ENCODE results near the gene DIAPH2. TPM values are rescaled to one million over a fixed set of nuclear protein-coding genes. Genes with fewer than 3 reads are reported as not detected.

DIAPH2 gene
- total and polyA plus RNA-seq, 2 donors from 2014 or later: 2.1 to 15.0 TPM

GRCh38 chrX:97429101-97429500 is 744.5 kb downstream of the DIAPH2 start:
- H3K27me3 ChIP-seq (ENCODE audit: control insufficient read depth, insufficient read depth, low read length): no peaks in the 10 kb centered on the region
- no peak for TF ChIP-seq CTCF (IDR thresholded peaks at IDR 0.05; ENCODE audit: borderline replicate concordance, extremely low read depth, insufficient read depth)
- H3K9me3 ChIP-seq (ENCODE audit: control insufficient read depth in 2 of 3, insufficient read depth in 1 of 3, low read length in 3 of 3): no peaks in the 10 kb centered on the region
- no peaks in the 10 kb centered on the region for H3K4me1 ChIP-seq (ENCODE audit: control insufficient read depth in 2 of 3, insufficient read depth in 2 of 3, low read depth in 1 of 3, low read length in 3 of 3)
- intact Hi-C loops (cut with DNase I): no loop called here
- H3K9ac ChIP-seq (ENCODE audit: low read length in 3 of 3): no peak overlapping the region
- no peak for DNase-seq
- no peak for FAIRE-seq
- H3K4me3 ChIP-seq (ENCODE audit: low read length in 3 of 3): no peak overlapping the region
- H3K36me3 ChIP-seq (ENCODE audit: control insufficient read depth in 2 of 3, insufficient read depth in 3 of 3, low read length in 3 of 3): no peaks in the 10 kb centered on the region
- no peak overlapping the region for H3K27ac ChIP-seq (ENCODE audit: low read depth in 2 of 2, low read length in 2 of 2)

- Histone ChIP-seq H3K36me3 (ENCODE audit: control insufficient read depth in 2 of 3, insufficient read depth in 3 of 3, low read length in 3 of 3) (no peaks in the 10 kb centered on the region), H3K4me1 (ENCODE audit: control insufficient read depth in 2 of 3, insufficient read depth in 2 of 3, low read depth in 1 of 3, low read length in 3 of 3) (no peaks in the 10 kb centered on the region), H3K9ac (ENCODE audit: low read length in 3 of 3) (no peak overlapping the region), H3K9me3 (ENCODE audit: control insufficient read depth in 2 of 3, insufficient read depth in 1 of 3, low read length in 3 of 3) (no peaks in the 10 kb centered on the region), H3K27ac (ENCODE audit: low read depth in 2 of 2, low read length in 2 of 2) (no peak overlapping the region), H3K27me3 (ENCODE audit: control insufficient read depth, insufficient read depth, low read length) (no peaks in the 10 kb centered on the region), H3K4me3 (ENCODE audit: low read length in 3 of 3) (no peak overlapping the region)
- DNase-seq (no peak), FAIRE-seq (no peak)
- TF ChIP-seq CTCF (IDR thresholded peaks at IDR 0.05; ENCODE audit: borderline replicate concordance, extremely low read depth, insufficient read depth): no peak
- intact Hi-C loops (cut with DNase I): no loop called here
Measured at GRCh38 chrX:97431281-97431680, 746.6 kb downstream of the DIAPH2 start.

GRCh38 chrX:97446298-97446882 is 761.7 kb downstream of the DIAPH2 start:
- Histone ChIP-seq H3K4me1 (ENCODE audit: control insufficient read depth in 2 of 3, insufficient read depth in 2 of 3, low read depth in 1 of 3, low read length in 3 of 3) (no peaks in the 10 kb centered on the region), H3K4me3 (ENCODE audit: low read length in 3 of 3) (no peak overlapping the region), H3K9ac (ENCODE audit: low read length in 3 of 3) (no peak overlapping the region), H3K9me3 (ENCODE audit: control insufficient read depth in 2 of 3, insufficient read depth in 1 of 3, low read length in 3 of 3) (no peaks in the 10 kb centered on the region), H3K27me3 (ENCODE audit: control insufficient read depth, insufficient read depth, low read length) (no peaks in the 10 kb centered on the region), H3K36me3 (ENCODE audit: control insufficient read depth in 2 of 3, insufficient read depth in 3 of 3, low read length in 3 of 3) (no peaks in the 10 kb centered on the region), H3K27ac (ENCODE audit: low read depth in 2 of 2, low read length in 2 of 2) (no peak overlapping the region)
- intact Hi-C loops (cut with DNase I): no loop called here
- no peak for TF ChIP-seq CTCF (IDR thresholded peaks at IDR 0.05; ENCODE audit: borderline replicate concordance, extremely low read depth, insufficient read depth)
- FAIRE-seq: peak; percentile 95
- DNase-seq: peak in 1 of 5 donors; percentile 0

GRCh38 chrX:97447306-97447705 is 762.7 kb downstream of the DIAPH2 start:
- intact Hi-C loops (cut with DNase I): no loop called here

More at GRCh38 chrX:97447306-97447705, 762.7 kb downstream of the DIAPH2 start:
- Histone ChIP-seq H3K4me3 (ENCODE audit: low read length in 3 of 3) (no peak overlapping the region), H3K36me3 (ENCODE audit: control insufficient read depth in 2 of 3, insufficient read depth in 3 of 3, low read length in 3 of 3) (no peaks in the 10 kb centered on the region), H3K27ac (ENCODE audit: low read depth in 2 of 2, low read length in 2 of 2) (no peak overlapping the region), H3K9ac (ENCODE audit: low read length in 3 of 3) (no peak overlapping the region), H3K9me3 (ENCODE audit: control insufficient read depth in 2 of 3, insufficient read depth in 1 of 3, low read length in 3 of 3) (no peaks in the 10 kb centered on the region), H3K4me1 (ENCODE audit: control insufficient read depth in 2 of 3, insufficient read depth in 2 of 3, low read depth in 1 of 3, low read length in 3 of 3) (no peaks in the 10 kb centered on the region), H3K27me3 (ENCODE audit: control insufficient read depth, insufficient read depth, low read length) (no peaks in the 10 kb centered on the region)
- DNase-seq (no peak), FAIRE-seq (no peak)
- TF ChIP-seq CTCF (IDR thresholded peaks at IDR 0.05; ENCODE audit: borderline replicate concordance, extremely low read depth, insufficient read depth): no peak
